Trophoblast cell (in vitro differentiated cells and primary cell): ENCODE results near the gene ANKRD16.
A peak's percentile ranks its signal among the peaks of the same experiment; 100 is the strongest.

Source experiments
- DNase-seq, 2 donors: peaks; one replicate each; pipeline ENCODE4 v3.0.0-alpha.2; 2016
- H2AFZ ChIP-seq: 2 replicates; pipeline ENCODE4 v1.6.1; 2013; ENCODE audit warnings: low read length, moderate library complexity, mild to moderate bottlenecking; ENCODE audit not compliant: insufficient read depth, poor library complexity
- H2AK5ac ChIP-seq: 2 replicates; pipeline ENCODE4 v1.6.1; 2013; ENCODE audit warnings: mild to moderate bottlenecking, low read length
- H2BK120ac ChIP-seq: 2 replicates; pipeline ENCODE4 v1.6.1; 2013; ENCODE audit warnings: low read length, mild to moderate bottlenecking, moderate library complexity; ENCODE audit not compliant: insufficient read depth, poor library complexity
- H2BK12ac ChIP-seq: 2 replicates; pipeline ENCODE4 v1.6.1; 2013; ENCODE audit warnings: mild to moderate bottlenecking, low read length, moderate library complexity
- H2BK5ac ChIP-seq: 2 replicates; pipeline ENCODE4 v1.6.1; 2013; ENCODE audit warnings: low read length, low read depth, moderate library complexity, mild to moderate bottlenecking; ENCODE audit not compliant: poor library complexity
- H3K14ac ChIP-seq: 2 replicates; pipeline ENCODE4 v1.6.1; 2013; ENCODE audit warnings: mild to moderate bottlenecking, low read length
- H3K18ac ChIP-seq: 2 replicates; pipeline ENCODE4 v1.6.1; 2013; ENCODE audit warnings: mild to moderate bottlenecking, low read length
- H3K23ac ChIP-seq: 2 replicates; pipeline ENCODE4 v1.6.1; 2013; ENCODE audit warnings: low read length
- H3K27ac ChIP-seq: 2 replicates; pipeline ENCODE4 v1.5.1; 2013; ENCODE audit warnings: low read depth, mild to moderate bottlenecking, inconsistent platforms, low read length, moderate library complexity
- H3K27me3 ChIP-seq: 2 replicates; pipeline ENCODE4 v1.6.1; 2013; ENCODE audit warnings: inconsistent platforms, mild to moderate bottlenecking, low read length, moderate library complexity; ENCODE audit not compliant: insufficient read depth
- H3K36me3 ChIP-seq, 2 experiments: 1 replicate in 1 of 2; 2 replicates in 1 of 2; pipeline ENCODE4 v1.6.1; 2013; ENCODE audit warnings: low read length in 2 of 2, mild to moderate bottlenecking in 2 of 2, moderate library complexity in 1 of 2; ENCODE audit not compliant: insufficient read depth in 2 of 2, control insufficient read depth in 1 of 2
- H3K4ac ChIP-seq: 2 replicates; pipeline ENCODE4 v1.6.1; 2013; ENCODE audit warnings: low read depth, mild to moderate bottlenecking, low read length, moderate library complexity
- H3K4me1 ChIP-seq, 2 experiments: 1 replicate in 1 of 2; 2 replicates in 1 of 2; pipeline ENCODE4 v1.6.1; 2013; ENCODE audit warnings: low read length in 2 of 2, mild to moderate bottlenecking in 2 of 2, moderate library complexity in 1 of 2; ENCODE audit not compliant: insufficient read depth in 2 of 2, control insufficient read depth in 1 of 2
- H3K4me2 ChIP-seq: 2 replicates; pipeline ENCODE4 v1.6.1; 2013; ENCODE audit warnings: inconsistent platforms, mild to moderate bottlenecking, low read length, moderate library complexity
- H3K4me3 ChIP-seq: 2 replicates; pipeline ENCODE4 v1.5.1; 2013; ENCODE audit warnings: mild to moderate bottlenecking, low read depth, low read length, inconsistent platforms
- H3K79me1 ChIP-seq: one replicate; pipeline ENCODE4 v1.6.1; 2013; ENCODE audit warnings: low read length
- H3K79me2 ChIP-seq: 2 replicates; pipeline ENCODE4 v1.6.1; 2013; ENCODE audit warnings: low read length, mild to moderate bottlenecking; ENCODE audit not compliant: control insufficient read depth, insufficient read depth, poor library complexity
- H3K9ac ChIP-seq: 2 replicates; pipeline ENCODE4 v1.6.1; 2013; ENCODE audit warnings: mild to moderate bottlenecking, low read length
- H3K9me3 ChIP-seq: 2 replicates; pipeline ENCODE4 v1.6.1; 2013; ENCODE audit warnings: low read depth, mild to moderate bottlenecking, control low read depth, inconsistent platforms, low read length; ENCODE audit not compliant: insufficient read depth
- H4K12ac ChIP-seq: 2 replicates; pipeline ENCODE4 v1.6.1; 2013; ENCODE audit warnings: low read depth, mild to moderate bottlenecking, low read length, moderate library complexity
- H4K8ac ChIP-seq: 2 replicates; pipeline ENCODE4 v1.6.1; 2013; ENCODE audit warnings: low read depth, mild to moderate bottlenecking, low read length, moderate library complexity
- H4K91ac ChIP-seq: one replicate; pipeline ENCODE4 v1.6.1; 2013; ENCODE audit warnings: low read depth, mild to moderate bottlenecking, low read length, moderate library complexity
- WGBS: extraction: QIAGEN DNeasy Blood & Tissue Kit; methylation state at CpG from one replicate; pipeline ENCODE4 v1.1.7; 2013; ENCODE audit warnings: missing lambda C conversion rate; ENCODE audit not compliant: insufficient read length, insufficient coverage; ENCODE audit errors: extremely low coverage; 5-methylcytosine and 5-hydroxymethylcytosine counted together

Gene ANKRD16

DNA sequence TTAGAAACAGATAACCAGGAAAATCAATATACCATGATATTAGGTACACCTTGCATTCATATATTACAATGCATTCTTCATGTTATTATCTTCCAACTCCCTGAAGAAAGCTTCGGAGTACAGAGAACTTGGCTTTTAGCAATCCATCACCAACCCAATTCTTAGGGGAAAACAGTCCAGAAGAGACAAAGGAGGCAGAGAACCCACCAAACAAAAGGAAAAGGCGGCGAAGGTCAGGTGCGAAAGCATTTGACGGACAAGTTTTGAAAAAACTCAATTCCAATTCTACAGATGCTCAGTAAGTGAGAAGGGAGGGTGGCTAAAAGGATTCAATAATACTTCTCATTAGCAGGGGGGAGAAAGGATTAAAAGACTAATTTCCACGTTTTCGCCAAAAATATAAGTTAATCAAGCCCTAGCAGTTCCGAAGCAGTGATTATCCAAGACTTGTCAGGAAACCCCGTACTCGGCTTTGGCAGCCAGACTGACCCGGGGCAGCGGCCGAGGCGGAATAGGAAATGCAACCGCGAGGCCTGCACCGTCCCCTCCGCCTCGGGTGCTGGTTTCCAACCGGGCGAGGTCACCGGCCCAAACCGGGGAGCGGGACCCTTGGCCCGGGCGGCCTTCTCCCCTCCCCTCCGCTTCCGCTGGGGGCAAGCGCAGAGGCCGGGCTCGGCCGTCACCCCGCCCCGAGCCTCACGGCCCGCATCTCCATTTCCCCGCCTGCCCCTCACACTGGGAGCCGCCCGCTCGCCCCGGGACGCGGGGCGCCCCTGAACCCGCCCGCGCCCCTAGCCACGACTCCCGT is 77.2 kb downstream of the ANKRD16 start:
- no CpG with 5 or more reads among the region's 49 CpGs for WGBS
- peak overlapping the region; percentile 94 for H4K12ac ChIP-seq
- peak overlapping the region; percentile 91 for H3K4ac ChIP-seq
- H3K9ac ChIP-seq: peak overlapping the region; percentile 90
- H3K4me2 ChIP-seq: peak overlapping the region; percentile 65
- DNase-seq: peak; percentile 22 to 46
- H3K36me3 ChIP-seq: peaks cover 7% of the 10 kb centered on the region in 2 experiments
- peaks cover 0 to 9% of the 10 kb centered on the region in 2 experiments for H3K4me1 ChIP-seq
- H3K79me1 ChIP-seq: peaks cover 12% of the 10 kb centered on the region
- H3K4me3 ChIP-seq: peak overlapping the region; percentile 96
- no peak overlapping the region for H3K23ac ChIP-seq
- peak overlapping the region; percentile 98 for H3K18ac ChIP-seq
- H3K9me3 ChIP-seq: no peaks in the 10 kb centered on the region
- H3K79me2 ChIP-seq: peaks cover 23% of the 10 kb centered on the region
- peak overlapping the region; percentile 96 for H4K91ac ChIP-seq
- H2BK12ac ChIP-seq: no peak overlapping the region
- H2AFZ ChIP-seq: peak overlapping the region; percentile 81
- H3K27me3 ChIP-seq: no peaks in the 10 kb centered on the region
- H2AK5ac ChIP-seq: peak overlapping the region; percentile 91
- peak overlapping the region; percentile 91 for H3K27ac ChIP-seq
- H2BK120ac ChIP-seq: peak overlapping the region; percentile 79
- peak overlapping the region; percentile 97 for H3K14ac ChIP-seq
- peak overlapping the region; percentile 91 for H2BK5ac ChIP-seq
- H4K8ac ChIP-seq: peak overlapping the region; percentile 94
